HS-5 (cell line): ENCODE data around the gene POLR3B.
"Not testable (repeated sequence)": the region's sequence is repeated elsewhere in the genome, so short reads cannot be mapped to it uniquely, and the experiment has no call there.

Source experiments
- DNase-seq: peaks from one replicate; pipeline ENCODE4 v3.0.0-alpha.2; 2012; ENCODE audit warnings: low read depth

The POLR3B gene

DNA sequence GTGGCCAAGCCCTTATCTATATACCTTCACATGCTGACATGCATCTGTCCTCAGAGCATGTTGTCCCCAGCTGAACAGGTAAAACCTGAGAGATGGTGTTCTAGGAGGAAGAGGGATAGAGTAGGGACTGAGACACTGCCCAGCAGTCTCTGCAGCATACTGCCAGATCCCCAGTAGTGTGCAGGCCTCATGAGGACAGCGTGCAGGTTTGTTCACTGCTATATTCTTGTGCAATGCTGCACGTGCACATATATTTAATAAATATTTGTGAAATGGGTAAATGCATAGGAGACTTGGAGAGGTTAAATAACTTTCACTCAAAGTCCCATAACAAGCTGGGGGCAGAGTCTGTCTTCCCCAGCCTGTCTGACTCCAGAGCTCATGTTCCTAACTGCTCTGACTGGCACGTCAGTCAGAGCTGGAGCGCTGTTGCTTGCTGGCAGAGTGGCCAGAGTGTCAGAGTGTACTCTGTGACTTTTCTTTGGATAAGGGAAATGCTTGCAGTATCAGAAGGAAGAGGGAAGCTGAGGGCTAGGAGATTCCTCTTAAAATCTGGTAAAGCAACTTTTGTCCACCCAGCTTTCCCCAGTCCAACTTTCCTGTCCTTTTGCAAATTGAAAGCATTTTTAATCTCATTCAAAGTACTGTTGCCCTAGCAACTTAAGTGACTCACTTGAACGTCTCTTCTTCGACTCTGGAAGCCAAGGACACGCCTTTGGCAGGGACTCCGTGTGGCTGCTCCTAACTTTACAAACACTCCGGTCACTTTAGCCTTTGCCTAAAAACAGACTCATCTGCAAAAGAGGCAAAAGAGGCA, 14.9 kb upstream of the POLR3B start:
- DNase-seq: peak; percentile 35

DNA sequence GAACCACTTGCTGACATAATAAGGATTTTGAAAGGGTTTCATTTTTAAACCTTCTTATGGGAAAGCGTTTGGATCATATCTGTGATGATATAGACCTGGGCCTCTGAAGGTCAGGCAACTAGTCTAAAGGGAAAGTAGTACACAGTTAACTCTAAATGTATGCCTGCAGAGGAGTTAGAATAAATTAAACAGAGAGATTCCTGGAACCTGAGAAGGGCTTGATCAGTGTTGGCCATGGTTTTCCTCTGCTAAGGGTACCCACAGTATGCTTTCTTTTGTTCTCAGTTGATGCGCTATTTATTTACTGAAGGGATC, 14.4 kb upstream of the POLR3B start:
- no peak for DNase-seq

DNA sequence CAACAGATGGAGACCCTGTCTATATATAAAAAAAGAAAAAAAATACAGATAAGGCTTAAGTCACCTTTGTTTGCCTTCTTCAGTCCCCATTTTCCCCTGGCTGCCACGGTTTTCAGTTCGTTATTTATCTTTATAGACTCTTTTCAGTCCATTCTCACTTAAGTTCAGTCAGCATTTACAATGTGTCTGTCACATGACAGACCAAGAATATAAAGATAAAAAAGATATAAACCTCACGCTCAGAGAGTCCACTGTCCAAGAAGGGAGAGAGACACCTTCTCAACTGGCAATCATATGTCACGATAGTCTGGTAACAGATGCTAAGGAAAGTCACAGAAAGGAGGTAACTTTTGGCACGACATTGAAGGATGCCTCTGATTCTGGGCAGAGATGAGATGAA, 13.4 kb upstream of the POLR3B start:
- no peak for DNase-seq

DNA sequence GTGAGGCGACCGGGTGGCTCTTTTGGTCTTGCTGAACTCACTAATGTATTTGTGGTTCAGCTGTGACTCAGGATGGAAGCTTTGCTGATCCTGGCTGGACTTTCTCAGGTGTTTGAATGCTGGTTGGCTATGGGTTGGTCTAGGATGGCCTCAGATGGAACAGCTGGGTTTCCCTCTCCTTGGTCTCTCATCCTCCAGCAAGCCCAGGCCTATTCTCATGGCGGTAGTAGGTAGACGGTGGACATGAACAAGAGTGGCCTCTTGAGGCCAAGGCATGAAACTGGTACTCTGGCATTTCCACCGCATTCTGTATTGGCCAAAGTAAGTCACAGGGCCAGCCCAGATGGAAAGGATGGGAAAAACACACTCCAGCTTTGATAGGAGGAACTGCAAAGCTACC, 11.8 kb upstream of the POLR3B start:
- no peak for DNase-seq

DNA sequence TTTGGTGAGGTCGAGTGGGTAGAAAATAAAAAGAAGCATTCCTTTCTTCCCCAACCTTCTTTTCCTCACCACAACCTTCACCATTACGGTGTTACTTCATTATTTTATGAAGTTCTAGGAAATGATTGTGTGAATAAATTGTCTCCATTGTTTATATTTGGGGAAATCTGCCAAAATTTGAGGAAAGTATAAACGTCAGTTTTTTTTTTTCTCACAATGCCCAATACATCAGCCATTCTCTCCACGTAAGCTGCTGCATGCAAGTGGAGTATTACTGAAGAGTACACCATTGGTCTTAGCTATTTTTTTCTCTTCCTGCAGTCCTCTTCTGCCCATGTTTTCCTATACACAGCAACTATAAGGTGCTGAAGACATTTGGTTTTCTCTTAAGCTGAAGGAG, 9.1 kb upstream of the POLR3B start:
- no peak for DNase-seq

DNA sequence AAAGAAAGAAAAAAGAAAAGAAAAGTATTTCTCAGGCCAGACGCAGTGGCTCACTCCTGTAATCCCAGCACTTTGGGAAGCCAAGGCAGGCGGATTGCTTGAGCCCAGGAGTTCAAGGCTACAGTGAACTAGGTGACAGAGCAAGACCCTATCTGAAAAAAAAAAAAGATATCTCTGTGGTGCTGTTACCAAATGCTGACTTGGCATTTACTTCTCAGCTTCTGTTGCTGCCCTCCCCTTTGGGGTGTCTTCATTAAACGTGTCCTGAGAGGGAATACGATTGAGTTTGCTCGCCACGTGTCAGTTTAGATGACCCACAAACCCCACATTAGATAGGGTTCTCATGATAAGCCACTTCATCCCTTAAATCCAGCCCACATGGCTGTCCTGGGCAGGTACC, 4.4 kb upstream of the POLR3B start:
- no peak for DNase-seq

DNA sequence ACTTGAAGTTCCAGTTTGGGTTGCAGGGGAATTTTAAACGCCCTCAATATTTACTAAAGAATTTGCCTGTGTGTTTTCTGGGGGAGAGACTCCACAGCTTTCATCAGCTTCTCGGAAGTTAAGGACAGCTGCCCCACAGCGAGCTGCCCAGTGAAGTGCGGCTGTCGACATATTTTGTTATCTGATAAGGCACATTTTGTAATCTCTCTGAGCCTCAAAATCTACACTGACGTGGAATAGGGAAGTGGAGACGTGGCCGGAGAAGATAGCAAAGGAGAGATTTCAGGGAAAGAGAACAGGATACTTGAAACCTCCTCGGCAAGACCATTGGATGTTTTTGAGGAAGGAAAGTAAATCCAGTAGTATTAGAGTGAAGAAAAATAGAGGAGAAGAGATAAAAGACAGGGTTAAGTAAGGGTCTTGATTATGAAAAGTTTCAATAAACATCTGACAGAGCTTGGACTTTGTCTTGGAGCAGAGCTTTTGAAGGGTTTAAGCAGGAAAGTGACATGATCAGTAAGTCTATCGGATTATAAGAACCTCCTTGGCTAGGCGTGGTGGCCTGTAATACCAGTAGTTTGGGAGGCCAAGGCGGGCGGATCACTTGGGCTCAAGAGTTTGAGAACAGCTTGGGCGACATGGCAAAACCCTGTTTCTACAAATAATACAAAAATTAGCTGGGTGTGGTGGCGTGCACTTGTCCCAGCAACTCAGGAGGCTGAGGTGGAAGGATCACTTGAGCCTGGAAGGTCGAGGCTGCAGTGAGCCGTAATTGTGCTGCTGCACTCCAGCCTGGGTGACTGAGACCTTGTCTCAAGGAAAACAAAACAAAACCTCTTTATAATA, 1.1 kb downstream of the POLR3B start:
- DNase-seq: no peak

DNA sequence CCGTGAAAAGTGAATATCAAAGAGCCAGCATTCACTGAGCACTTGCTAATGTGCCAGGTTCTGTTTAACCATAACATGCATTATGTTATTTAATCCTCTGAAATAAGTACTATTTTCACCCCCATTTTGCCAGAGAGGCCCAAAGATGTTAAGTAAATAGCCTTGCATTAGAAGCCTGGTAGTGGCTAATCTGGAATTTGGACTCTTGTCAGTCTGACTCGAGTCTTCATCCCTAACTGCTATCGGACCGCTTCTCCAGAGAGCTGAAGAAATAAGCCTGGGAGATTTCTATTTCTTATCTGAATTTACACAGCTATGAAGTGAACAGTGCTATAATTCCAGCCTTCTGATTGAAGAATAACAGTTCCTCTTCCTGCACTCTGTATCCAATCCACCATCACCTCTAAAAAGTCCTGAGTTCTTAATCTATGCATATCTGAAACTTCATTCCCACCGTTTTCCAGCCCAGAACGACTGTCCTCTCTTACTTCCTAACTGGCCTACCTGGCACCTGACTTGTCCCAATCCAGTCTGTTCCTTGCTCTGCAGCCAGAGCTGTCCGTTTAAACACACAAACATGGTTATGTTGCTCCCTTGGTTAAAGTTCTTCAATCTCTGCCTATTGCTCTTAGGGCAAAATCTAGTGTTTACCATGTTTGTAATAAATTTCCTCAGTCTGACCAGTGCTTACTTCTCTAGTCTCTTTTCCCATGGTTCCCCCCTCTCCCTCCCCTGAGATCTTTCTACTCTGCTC, 2.3 kb downstream of the POLR3B start:
- DNase-seq: no peak

DNA sequence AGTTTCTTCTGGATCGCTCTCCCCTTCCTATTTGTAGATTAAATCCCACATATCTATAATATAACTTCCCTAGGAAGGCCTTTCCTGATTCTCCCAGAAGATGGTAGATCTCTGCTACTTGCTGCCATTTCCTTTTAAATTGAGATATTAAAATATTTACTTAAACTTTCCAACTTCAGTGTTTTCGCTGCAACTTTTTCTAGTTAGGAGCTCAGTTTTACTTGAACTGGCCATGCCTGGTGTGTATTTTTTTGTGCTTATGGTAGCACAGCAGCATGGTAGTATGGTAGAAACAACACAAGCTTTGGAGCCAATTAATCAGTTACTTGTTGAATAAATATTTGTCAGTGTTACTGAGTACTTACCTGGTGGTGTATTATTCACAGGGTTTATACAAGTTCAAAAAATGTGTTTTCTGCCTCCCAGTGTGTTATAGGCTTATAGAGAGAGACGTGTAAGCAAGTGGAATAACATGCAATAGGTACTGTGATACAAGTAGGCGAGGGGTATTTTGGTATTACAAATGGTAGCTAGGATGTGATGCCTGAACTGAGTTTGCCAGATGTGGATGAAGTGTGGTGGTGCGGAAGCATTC, 2.9 kb downstream of the POLR3B start:
- no peak for DNase-seq

DNA sequence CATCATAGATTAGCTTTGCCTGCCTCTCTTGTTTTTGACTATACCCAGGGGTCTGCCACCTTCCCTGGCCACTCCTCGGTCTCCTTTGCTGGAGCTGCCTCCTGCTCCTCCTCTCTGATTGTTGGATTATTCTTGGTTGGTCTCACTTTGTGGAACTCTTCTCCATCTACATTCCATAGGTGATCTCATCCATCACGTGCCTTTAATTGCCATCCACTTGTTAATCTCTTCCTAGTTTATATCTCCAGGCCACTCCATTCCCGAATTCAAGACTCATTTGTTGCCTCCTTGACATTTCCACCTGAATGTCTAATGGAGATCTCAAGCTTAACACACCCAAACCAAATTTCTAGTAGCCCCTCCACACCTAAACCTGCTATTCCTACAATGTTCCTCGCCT, 5.4 kb downstream of the POLR3B start:
- no peak for DNase-seq

DNA sequence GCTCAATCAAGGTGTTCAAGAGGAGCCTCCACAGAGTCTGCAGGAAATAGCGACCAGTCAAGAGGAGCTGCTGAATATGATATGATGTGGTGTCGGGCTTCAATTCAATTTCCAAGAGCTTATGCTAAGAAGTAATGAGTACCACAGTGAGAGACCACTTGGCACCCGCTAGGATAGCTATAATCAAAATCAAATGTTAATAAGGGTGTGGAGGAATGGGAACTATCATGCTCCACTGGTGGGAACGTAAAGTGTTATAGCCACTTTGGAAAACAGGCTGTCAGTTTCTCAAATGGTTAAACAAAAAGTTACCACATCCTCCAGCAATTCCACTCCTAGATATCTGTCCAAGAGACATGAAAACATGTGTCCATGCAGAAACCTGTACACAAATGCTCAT, 6.7 kb downstream of the POLR3B start:
- no peak for DNase-seq

DNA sequence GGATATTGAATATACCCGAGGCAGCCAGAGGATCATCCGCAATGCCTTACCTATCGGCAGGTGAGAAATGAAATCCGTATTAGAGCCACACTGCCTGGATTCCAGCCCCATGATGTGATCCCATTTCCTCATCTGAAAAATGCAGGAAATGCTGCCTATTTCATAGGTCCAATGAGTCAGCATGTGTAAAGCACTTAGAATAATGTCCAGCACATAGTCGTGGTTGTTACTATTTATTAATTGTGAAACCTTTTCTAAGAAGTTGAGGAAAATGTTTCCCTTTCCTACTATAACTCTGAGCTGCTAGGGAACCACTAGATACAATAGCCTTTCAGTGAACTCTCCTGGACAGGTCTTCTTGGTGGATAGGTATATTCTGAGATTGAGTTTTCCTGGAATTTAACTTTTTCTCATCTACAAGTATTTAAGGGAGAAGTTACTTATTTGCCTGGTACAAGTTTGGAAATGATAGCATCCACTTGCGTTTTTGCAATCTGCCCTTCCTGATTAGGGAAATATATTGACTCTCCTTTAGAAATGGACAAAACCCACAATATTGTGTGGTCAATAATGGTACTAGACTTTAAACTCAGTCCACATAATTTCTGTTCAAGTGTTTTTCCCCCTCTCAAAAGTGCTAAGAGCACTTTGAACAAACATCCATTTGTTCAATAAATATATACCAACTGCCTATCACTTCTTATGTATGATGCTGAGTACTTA, 12.2 kb downstream of the POLR3B start:
- peak; percentile 68 for DNase-seq

DNA sequence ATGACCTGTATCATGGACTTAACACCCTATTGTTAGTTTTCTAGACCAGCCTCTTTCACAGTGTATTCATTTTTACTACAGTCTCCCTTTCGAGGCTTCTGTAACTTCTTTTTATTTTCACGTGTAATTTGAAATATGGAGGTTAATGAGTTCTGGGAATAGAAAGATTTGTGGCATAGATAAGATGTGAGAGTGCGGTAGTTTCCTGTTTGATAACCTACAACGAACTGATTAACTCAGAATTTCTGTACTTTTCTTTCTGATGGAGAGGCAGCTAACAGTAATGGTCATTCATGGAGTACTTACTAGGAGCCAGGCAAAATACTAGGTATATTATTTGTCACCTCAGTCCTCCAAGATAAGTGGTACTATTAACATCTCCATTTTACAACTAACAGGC, 21.2 kb downstream of the POLR3B start:
- no peak for DNase-seq

DNA sequence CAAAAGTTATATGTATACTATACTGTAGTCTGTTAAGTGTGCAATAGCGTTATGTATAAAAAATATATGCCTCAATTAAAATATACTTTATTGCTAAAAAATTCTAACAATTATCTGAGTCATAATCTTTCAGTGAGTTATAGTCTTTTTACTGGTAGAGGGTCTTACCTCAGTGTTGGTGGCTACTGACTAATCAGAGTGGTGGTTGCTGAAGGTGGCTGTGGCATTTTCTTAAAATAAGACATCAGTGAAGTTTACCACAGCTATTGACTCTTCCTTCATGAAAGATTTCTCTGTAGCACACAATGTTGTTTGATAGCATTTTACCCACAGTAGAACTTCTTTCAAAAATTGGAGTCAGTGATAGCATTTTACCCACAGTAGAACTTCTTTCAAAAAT, 23.4 kb downstream of the POLR3B start:
- no peak for DNase-seq

DNA sequence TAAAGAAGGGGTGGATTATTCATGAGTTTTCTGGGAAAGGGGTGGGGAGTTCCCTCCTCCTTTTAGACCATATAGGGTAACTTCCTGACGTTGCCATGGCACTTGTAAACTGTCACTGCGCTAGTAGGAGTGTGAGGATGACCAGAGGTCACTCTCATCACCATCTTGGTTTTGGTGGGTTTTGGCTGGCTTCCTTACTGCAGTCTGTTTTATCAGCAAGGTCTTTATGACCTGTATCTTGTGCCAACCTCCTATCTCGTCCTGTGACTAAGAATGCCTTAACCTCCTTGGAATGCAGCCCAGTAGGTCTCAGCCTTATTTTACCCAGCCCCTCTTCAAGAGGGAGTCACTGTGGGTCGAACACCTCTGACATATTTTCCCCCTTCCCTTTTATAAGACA, 24.3 kb downstream of the POLR3B start:
- DNase-seq: not testable (repeated sequence)

DNA sequence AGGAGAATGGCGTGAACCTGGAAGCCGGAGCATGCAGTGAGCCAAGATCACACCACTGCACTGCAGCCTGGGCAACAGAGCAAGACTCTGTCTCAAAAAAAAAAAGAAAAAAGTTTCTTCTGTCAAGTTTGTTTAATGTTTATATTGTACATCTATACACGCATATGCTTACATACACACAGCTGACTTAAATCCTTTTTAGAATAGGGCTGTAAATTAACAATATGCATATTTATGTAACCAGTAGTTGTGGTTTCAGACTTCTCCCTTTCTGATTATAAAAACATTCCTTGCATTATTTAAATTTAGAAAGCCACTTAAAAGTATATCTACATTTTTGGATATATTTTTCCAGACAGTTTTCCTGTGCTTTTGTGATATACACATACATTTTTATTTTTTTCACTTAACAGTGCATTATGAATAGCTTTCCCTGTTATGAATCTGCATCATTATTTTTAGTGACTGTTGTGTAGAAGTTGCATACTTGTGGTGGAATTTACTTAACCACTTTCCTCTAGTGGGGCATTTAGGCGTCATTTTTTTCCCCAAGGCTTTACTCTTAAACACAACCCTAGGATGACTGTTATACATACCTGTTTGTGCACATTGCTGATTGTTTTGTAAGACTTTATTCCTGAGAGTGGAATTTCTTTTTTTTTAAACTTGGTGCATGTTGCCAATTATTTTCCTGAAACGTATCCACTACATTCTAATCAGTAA, 29.4 kb downstream of the POLR3B start:
- no peak for DNase-seq

DNA sequence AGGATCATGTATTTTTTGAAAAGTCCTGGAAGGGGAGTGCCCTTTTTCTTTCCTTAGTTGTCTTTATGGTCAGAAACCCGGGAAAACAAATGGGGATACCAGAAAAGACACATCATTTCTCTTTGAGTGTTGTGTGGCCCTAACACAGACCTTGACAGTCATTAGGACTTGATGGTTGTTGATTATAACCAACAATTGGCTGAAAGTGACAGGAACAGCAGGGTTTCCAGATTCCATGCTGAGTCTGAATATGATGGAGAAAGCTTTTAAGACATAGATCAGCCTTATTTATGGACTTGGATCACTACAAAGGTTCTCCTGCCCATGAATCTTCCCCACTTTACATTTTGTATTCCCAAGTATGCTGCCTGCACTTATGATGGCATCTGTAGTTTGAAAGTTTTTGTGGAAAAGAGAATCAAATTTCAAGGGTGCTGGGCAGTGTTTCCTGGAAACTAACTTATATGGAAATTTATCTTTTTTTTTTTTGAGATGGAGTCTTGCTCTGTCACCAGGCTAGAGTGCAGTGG, 30.4 kb downstream of the POLR3B start:
- no peak for DNase-seq

DNA sequence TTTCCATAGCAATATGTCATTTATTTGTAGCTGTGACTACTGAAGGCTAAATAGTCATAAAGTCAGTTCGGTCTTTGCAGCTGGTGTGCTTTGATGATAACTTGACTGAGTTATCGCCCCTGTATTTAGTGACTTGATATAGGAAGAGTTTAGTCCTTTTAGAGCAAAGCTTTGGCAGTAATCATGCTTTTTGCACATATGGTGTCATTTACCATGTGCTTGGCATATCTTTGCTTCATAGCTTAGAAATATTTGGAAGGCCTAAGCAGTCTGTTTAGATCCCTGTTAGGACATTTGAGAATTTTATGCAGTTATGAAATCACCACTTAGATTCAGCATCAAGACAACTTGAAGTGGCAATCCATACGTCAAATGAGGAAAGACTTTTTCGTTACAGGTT, 31.6 kb downstream of the POLR3B start:
- DNase-seq: no peak

DNA sequence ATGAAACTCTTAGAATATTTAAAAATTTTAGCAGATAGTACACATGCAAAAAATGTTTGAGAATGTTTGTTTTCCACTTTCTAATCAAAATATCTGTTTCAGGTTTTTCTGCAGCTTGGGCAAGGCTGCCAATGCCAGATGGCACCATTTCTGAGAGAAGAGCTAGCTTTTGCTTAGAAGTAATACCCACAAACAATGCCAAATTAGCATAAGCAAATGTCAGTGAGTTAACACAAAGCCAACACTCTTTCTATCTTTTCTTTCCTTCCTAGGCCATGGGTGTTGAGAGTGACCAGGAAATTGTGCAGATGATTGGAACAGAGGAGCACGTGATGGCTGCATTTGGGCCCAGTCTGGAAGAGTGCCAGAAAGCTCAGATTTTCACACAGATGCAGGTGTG, 35.2 kb downstream of the POLR3B start:
- DNase-seq: no peak

DNA sequence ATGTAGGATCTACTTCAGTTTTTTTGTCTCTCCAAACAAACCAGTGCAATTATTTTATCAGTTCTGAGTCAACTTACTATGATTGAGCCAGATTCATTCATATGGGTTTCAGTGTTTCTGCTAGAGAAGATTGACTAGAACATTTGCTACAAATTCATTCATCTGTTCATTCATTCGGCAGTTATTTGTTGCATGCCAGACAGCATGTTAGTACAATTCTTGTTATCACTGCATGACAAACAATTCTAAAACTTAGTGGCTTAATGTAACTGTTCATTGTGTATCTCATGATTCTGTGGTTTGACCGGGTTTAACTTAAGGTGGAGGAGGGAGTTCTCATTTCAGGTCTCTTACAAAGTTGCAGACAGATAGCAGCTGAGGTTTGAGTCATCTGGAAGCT, 52.3 kb downstream of the POLR3B start:
- no peak for DNase-seq

DNA sequence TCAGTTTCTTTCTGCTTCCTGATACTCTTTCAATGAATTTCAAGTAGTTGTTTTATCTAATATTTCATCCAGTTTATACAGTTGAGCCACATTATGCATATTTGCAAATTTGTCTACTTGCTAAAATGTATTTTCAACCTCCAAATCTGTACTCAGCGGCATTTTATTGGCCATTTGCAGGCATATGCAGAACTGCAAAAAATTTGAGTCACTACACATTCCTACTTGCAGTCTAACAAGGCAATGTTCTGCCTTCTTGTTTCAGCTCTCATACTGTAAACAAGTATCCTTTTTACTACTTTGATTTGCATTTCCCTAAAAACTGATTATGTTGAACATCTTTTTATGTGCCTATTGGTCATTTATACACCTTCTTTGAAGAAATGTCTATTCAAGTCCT, 55.0 kb downstream of the POLR3B start:
- no peak for DNase-seq
